HepG2 (cell line): ENCODE measurements around the gene THY1. TPM values are rescaled to one million over a fixed set of nuclear protein-coding genes. Genes with fewer than 3 reads are reported as not detected.

Source experiments
- ATAC-seq: fragments of 200-7000 bp; cut with Tn5 transposase; 3 replicates; pipeline ENCODE4 v1.9.1; 2020; ENCODE audit warnings: mild to moderate bottlenecking, moderate library complexity
- BruUV-seq: library from RNA; stranded (reverse); fragments of 400-500 nt; replicated peaks from 2 replicates; lab custom pipeline; 2021; lab: Mats Ljungman, UMichigan
- CTCF ChIA-PET: fragments of 300-600 bp; formaldehyde crosslinking; extraction: SDS; loops from one replicate; lab custom pipeline; 2021; ENCODE audit warnings: low total read pairs, inconsistent platforms, low intra/inter-chr PET ratio; lab: Yijun Ruan, JAX
- POLR2A ChIA-PET: fragments of 350-600 bp; sonication (Branson Sonifier 250); formaldehyde crosslinking; loops from one replicate; lab custom pipeline; 2020; ENCODE audit warnings: antibody characterized with exemption, inconsistent platforms; lab: Yijun Ruan, JAX
- DNase-seq: peaks from one replicate; pipeline ENCODE4 v3.0.0-alpha.2; 2015; ENCODE audit warnings: low spot score
- FAIRE-seq: peaks from 3 replicates; lab custom pipeline; 2011; peaks lifted over from hg19 to GRCh38; lab: Jason Lieb, UNC
- H2AFZ ChIP-seq: one replicate; pipeline ENCODE4 v1.6.1; 2011; ENCODE audit warnings: low read length, inconsistent platforms
- H3K27ac ChIP-seq: fragments of 300-600 bp; 3 replicates; pipeline ENCODE4 v1.8.0; 2011; ENCODE audit warnings: mixed run types, mild to moderate bottlenecking, mixed read lengths, low read length, inconsistent platforms; ENCODE audit not compliant: insufficient read depth; ENCODE audit errors: extremely low read length
- H3K27me3 ChIP-seq, 2 experiments: fragments of 200-600 bp in 1 of 2; 2 replicates in 1 of 2; 3 replicates in 1 of 2; pipeline versions ENCODE4 v1.6.0 to v1.8.0; 2011; ENCODE audit warnings: low read length in 2 of 2, mild to moderate bottlenecking in 2 of 2, moderate library complexity in 2 of 2, inconsistent platforms in 1 of 2; ENCODE audit not compliant: insufficient read depth in 2 of 2, control insufficient read depth in 1 of 2
- H3K36me3 ChIP-seq, 2 experiments: fragments of 200-600 bp in 1 of 2; replicated peaks in 1 of 2; 2 replicates in 1 of 2; 3 replicates in 1 of 2; pipeline versions ENCODE4 v1.5.1 to v1.8.0; 2011; ENCODE audit warnings: low read length in 2 of 2, inconsistent platforms in 1 of 2; ENCODE audit not compliant: insufficient read depth in 2 of 2, control insufficient read depth in 1 of 2
- H3K4me1 ChIP-seq: 2 replicates; pipeline ENCODE4 v1.5.1; 2012; ENCODE audit warnings: low read length, inconsistent platforms; ENCODE audit not compliant: insufficient read depth
- H3K4me2 ChIP-seq: 2 replicates; pipeline ENCODE4 v1.6.0; 2011; ENCODE audit warnings: low read depth, low read length, inconsistent platforms
- H3K4me3 ChIP-seq, 3 experiments: fragments of 200-600 bp in 1 of 3; sonication (generic), shearing (Covaris generic) in 1 of 3; replicated peaks in 1 of 3; 2 replicates each; pipeline ENCODE4 v1.5.1; 2011 to 2016; ENCODE audit warnings: low read length in 3 of 3, inconsistent platforms in 2 of 3, low read depth in 2 of 3, mild to moderate bottlenecking in 2 of 3, control low read depth in 1 of 3, mixed read lengths in 1 of 3; ENCODE audit not compliant: insufficient read depth in 1 of 3
- H3K79me2 ChIP-seq: one replicate; pipeline ENCODE4 v1.6.1; 2011; ENCODE audit warnings: low read length, inconsistent platforms; ENCODE audit not compliant: insufficient read depth
- H3K9ac ChIP-seq: 2 replicates; pipeline ENCODE4 v1.6.0; 2011; ENCODE audit warnings: mild to moderate bottlenecking, low read depth, low read length, inconsistent platforms; ENCODE audit not compliant: insufficient read depth
- H3K9me3 ChIP-seq: 2 replicates; pipeline ENCODE4 v1.5.1; 2012; ENCODE audit warnings: mild to moderate bottlenecking, low read length
- H4K20me1 ChIP-seq: 2 replicates; pipeline ENCODE4 v1.6.0; 2011; ENCODE audit warnings: inconsistent platforms, mild to moderate bottlenecking, low read length, moderate library complexity; ENCODE audit not compliant: insufficient read depth
- KLF12 ChIP-seq: sonication (generic); formaldehyde crosslinking; IDR thresholded peaks from 2 replicates; pipeline ENCODE4 v1.4.0; 2020; ENCODE audit warnings: missing genetic modification reagents, borderline replicate concordance
- NFRKB ChIP-seq: fragments of 450-650 bp; IDR thresholded peaks from 2 replicates; pipeline ENCODE4 v1.6.1; 2017
- POLR2AphosphoS2 ChIP-seq: IDR thresholded peaks from 2 replicates; pipeline ENCODE4 v1.6.1; 2011; ENCODE audit warnings: low read depth, low read length, improper control_type of control experiment
- POLR2G ChIP-seq: fragments of 200-400 bp; formaldehyde crosslinking; IDR thresholded peaks from 2 replicates; pipeline ENCODE4 v1.6.1; 2018; ENCODE audit warnings: mild to moderate bottlenecking, low read depth, low read length, moderate library complexity
- RFXANK ChIP-seq: IDR thresholded peaks from 2 replicates; pipeline ENCODE4 v1.6.1; 2016
- SIX1 ChIP-seq: sonication (generic); formaldehyde crosslinking; IDR thresholded peaks from 2 replicates; pipeline ENCODE4 v1.4.0; 2020; ENCODE audit warnings: missing genetic modification reagents, borderline replicate concordance
- SP1 ChIP-seq, 2 experiments: fragments of 450-650 bp in 1 of 2; sonication (generic) in 1 of 2; formaldehyde crosslinking in 1 of 2; IDR thresholded peaks; 2 replicates each; pipeline versions ENCODE4 v1.4.0 to v1.6.1; 2016 to 2020; ENCODE audit warnings: missing genetic modification reagents in 1 of 2
- TARDBP ChIP-seq: sonication (generic); formaldehyde crosslinking; IDR thresholded peaks from 2 replicates; pipeline ENCODE4 v1.8.0; 2022; ENCODE audit warnings: mild to moderate bottlenecking, missing genetic modification reagents
- ZFYVE20 ChIP-seq: sonication (generic); formaldehyde crosslinking; IDR thresholded peaks from 2 replicates; pipeline ENCODE4 v1.8.0; 2023; ENCODE audit warnings: low read depth, mild to moderate bottlenecking, moderate library complexity, missing genetic modification reagents, borderline replicate concordance
- ZNF652 ChIP-seq: IDR thresholded peaks from 2 replicates; pipeline ENCODE4 v1.6.1; 2016; ENCODE audit warnings: low read depth, borderline replicate concordance
- WGBS: methylation state at CpG from one replicate; pipeline ENCODE4 v1.1.6; 2017; ENCODE audit warnings: low lambda C conversion rate; 5-methylcytosine and 5-hydroxymethylcytosine counted together
- in situ Hi-C: cut with HindIII; loops from 2 replicates; pipeline ENCODE4 v1.10.0; 2017; ENCODE audit warnings: low pct_unique_long_range_greater_than_20kb; ENCODE audit not compliant: extremely low pct_ligation_motif_present
- intact Hi-C: fragments of 100-400 bp; cut with micrococcal nuclease; formaldehyde crosslinking; loops from one replicate; pipeline ENCODE4 v1.10.0; 2022; ENCODE audit not compliant: unreplicated experiment
- polyA plus RNA-seq, 8 experiments: library from polyadenylated mRNA; depleted of rRNA in 3 of 8; stranded (reverse) in 7 of 8; unstranded in 1 of 8; fragments of >200 nt; fragmentation: Illumina TruSeq in 4 of 8; extraction: Trizol in 4 of 8; gene quantifications; 2 replicates each; pipeline versions ENCODE4 v1.2.1 to v1.2.3, GENCODE V29; 2011 to 2016; ENCODE audit warnings: low read depth in 4 of 8, missing spikeins in 1 of 8, mixed read lengths in 1 of 8; ENCODE audit not compliant: insufficient read depth in 1 of 8
- total RNA-seq, 5 experiments: library from RNA; depleted of rRNA; stranded (reverse); fragments of >200 nt; fragmentation: Illumina TruSeq; extraction: Trizol; gene quantifications; 2 replicates each; pipeline ENCODE4 v1.2.3, GENCODE V29; 2016; ENCODE audit warnings: low read depth in 1 of 5
- TF ChIP-seq, protein P1 (sequence below): sonication (generic); formaldehyde crosslinking; IDR thresholded peaks from 2 replicates; pipeline ENCODE4 v1.8.0; 2022; ENCODE audit warnings: mild to moderate bottlenecking, missing genetic modification reagents, borderline replicate concordance
- TF ChIP-seq, protein P2 (sequence below): sonication (generic); formaldehyde crosslinking; IDR thresholded peaks from 2 replicates; pipeline ENCODE4 v1.8.1; 2023; ENCODE audit warnings: mild to moderate bottlenecking, missing genetic modification reagents
- TF ChIP-seq, protein P3 (sequence below): sonication (generic); IDR thresholded peaks from 2 replicates; pipeline ENCODE4 v1.6.1; 2016; ENCODE audit warnings: low read depth, borderline replicate concordance
- TF ChIP-seq, protein P4 (sequence below): sonication (generic); formaldehyde crosslinking; IDR thresholded peaks from 2 replicates; pipeline ENCODE4 v1.4.0; 2020; ENCODE audit warnings: missing genetic modification reagents
- TF ChIP-seq, protein P5 (sequence below): conservative IDR thresholded peaks from 2 replicates; pipeline ENCODE4 v1.6.1; 2018; ENCODE audit warnings: missing genetic modification reagents

Gene THY1
- total and polyA plus RNA-seq, 2 of the 13 experiments (the other 11 are each of a cell fraction or from before 2014, with no cell fraction given) = not detected

DNA sequence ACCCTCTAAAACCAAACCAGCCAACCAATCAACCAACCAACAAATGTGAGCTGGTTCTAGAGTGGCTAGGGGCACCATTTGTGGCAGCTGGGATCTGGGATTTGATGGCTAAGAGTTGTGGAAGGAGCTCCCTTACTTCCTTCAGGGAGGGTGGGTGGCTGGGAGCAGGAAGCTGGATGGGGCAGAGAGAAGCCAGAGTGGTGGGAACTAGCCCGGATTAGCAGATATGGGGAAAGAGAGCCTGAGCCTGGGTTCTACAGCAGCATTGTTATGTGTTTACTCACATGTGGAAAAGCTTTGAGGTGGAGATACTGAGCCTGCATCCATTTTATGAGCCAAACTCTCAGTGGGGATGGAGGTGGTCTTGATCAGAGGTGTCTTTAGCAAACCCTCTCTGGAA lies 30.9 kb upstream of the THY1 start:
- WGBS = 47% methylated on average over 1 of the region's 1 CpG
- FAIRE-seq (no peak), ATAC-seq (no peak), DNase-seq (no peak)
- BruUV-seq = no TSS peak
- Histone ChIP-seq H3K79me2 (no peaks in the 10 kb centered on the region), H3K27me3 (no peaks in the 10 kb centered on the region), H4K20me1 (no peaks in the 10 kb centered on the region), H3K4me2 (no peak overlapping the region), H3K4me3 (no peak overlapping the region), H3K27ac (no peak overlapping the region), H3K9me3 (no peaks in the 10 kb centered on the region), H3K4me1 (peaks cover 2% of the 10 kb centered on the region), H2AFZ (no peak overlapping the region), H3K36me3 (no peaks in the 10 kb centered on the region), H3K9ac (no peak overlapping the region)
- CTCF ChIA-PET = no interaction called here
- in situ Hi-C loops (no loop called here), intact Hi-C loops (no loop called here)
- POLR2A ChIA-PET = interaction anchor here (0.6 kb wide), 1 partner anchor 112 kb away, joined by 3 read pairs; no protein-coding TSS in a partner anchor
- no peak for TF ChIP-seq TARDBP (CRISPR knock-in tag)
- TF ChIP-seq, protein P1, sequence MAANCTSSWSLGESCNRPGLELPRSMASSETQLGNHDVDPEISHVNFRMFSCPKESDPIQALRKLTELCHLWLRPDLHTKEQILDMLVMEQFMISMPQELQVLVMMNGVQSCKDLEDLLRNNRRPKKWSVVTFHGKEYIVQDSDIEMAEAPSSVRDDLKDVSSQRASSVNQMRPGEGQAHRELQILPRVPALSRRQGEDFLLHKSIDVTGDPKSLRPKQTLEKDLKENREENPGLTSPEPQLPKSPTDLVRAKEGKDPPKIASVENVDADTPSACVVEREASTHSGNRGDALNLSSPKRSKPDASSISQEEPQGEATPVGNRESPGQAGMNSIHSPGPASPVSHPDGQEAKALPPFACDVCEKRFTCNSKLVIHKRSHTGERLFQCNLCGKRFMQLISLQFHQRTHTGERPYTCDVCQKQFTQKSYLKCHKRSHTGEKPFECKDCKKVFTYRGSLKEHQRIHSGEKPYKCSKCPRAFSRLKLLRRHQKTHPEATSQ (CRISPR knock-in tag) = no peak
- no peak for TF ChIP-seq POLR2G
- TF ChIP-seq, protein P2, sequence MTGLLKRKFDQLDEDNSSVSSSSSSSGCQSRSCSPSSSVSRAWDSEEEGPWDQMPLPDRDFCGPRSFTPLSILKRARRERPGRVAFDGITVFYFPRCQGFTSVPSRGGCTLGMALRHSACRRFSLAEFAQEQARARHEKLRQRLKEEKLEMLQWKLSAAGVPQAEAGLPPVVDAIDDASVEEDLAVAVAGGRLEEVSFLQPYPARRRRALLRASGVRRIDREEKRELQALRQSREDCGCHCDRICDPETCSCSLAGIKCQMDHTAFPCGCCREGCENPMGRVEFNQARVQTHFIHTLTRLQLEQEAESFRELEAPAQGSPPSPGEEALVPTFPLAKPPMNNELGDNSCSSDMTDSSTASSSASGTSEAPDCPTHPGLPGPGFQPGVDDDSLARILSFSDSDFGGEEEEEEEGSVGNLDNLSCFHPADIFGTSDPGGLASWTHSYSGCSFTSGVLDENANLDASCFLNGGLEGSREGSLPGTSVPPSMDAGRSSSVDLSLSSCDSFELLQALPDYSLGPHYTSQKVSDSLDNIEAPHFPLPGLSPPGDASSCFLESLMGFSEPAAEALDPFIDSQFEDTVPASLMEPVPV (CRISPR knock-in tag) = no peak
- no peak for TF ChIP-seq ZFYVE20 (CRISPR knock-in tag)
- TF ChIP-seq NFRKB = no peak
- no peak for TF ChIP-seq POLR2AphosphoS2
- TF ChIP-seq, protein P3, sequence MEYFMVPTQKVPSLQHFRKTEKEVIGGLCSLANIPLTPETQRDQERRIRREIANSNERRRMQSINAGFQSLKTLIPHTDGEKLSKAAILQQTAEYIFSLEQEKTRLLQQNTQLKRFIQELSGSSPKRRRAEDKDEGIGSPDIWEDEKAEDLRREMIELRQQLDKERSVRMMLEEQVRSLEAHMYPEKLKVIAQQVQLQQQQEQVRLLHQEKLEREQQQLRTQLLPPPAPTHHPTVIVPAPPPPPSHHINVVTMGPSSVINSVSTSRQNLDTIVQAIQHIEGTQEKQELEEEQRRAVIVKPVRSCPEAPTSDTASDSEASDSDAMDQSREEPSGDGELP = no peak
- no peak for TF ChIP-seq KLF12 (CRISPR knock-in tag)
- no peak for TF ChIP-seq SIX1 (CRISPR knock-in tag)
- TF ChIP-seq SP1 (IDR thresholded peaks at IDR 0.05) = no peak
- no peak for TF ChIP-seq SP1 (CRISPR knock-in tag; IDR thresholded peaks at IDR 0.05)
- TF ChIP-seq RFXANK (CRISPR knock-in tag) = no peak
- TF ChIP-seq, protein P4, sequence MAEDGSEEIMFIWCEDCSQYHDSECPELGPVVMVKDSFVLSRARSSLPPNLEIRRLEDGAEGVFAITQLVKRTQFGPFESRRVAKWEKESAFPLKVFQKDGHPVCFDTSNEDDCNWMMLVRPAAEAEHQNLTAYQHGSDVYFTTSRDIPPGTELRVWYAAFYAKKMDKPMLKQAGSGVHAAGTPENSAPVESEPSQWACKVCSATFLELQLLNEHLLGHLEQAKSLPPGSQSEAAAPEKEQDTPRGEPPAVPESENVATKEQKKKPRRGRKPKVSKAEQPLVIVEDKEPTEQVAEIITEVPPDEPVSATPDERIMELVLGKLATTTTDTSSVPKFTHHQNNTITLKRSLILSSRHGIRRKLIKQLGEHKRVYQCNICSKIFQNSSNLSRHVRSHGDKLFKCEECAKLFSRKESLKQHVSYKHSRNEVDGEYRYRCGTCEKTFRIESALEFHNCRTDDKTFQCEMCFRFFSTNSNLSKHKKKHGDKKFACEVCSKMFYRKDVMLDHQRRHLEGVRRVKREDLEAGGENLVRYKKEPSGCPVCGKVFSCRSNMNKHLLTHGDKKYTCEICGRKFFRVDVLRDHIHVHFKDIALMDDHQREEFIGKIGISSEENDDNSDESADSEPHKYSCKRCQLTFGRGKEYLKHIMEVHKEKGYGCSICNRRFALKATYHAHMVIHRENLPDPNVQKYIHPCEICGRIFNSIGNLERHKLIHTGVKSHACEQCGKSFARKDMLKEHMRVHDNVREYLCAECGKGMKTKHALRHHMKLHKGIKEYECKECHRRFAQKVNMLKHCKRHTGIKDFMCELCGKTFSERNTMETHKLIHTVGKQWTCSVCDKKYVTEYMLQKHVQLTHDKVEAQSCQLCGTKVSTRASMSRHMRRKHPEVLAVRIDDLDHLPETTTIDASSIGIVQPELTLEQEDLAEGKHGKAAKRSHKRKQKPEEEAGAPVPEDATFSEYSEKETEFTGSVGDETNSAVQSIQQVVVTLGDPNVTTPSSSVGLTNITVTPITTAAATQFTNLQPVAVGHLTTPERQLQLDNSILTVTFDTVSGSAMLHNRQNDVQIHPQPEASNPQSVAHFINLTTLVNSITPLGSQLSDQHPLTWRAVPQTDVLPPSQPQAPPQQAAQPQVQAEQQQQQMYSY (CRISPR knock-in tag) = no peak
- TF ChIP-seq, protein P5, sequence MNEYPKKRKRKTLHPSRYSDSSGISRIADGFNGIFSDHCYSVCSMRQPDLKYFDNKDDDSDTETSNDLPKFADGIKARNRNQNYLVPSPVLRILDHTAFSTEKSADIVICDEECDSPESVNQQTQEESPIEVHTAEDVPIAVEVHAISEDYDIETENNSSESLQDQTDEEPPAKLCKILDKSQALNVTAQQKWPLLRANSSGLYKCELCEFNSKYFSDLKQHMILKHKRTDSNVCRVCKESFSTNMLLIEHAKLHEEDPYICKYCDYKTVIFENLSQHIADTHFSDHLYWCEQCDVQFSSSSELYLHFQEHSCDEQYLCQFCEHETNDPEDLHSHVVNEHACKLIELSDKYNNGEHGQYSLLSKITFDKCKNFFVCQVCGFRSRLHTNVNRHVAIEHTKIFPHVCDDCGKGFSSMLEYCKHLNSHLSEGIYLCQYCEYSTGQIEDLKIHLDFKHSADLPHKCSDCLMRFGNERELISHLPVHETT (CRISPR knock-in tag) = no peak
- no peak for TF ChIP-seq ZNF652
